GM21576 (cell line): ENCODE measurements around the gene ELMOD3.
"Not testable (repeated sequence)": the region's sequence is repeated elsewhere in the genome, so short reads cannot be mapped to it uniquely, and the experiment has no call there.

Source experiments
- ATAC-seq: cut with Tn5 transposase; IDR thresholded peaks from one replicate; pipeline ENCODE4 v1.9.1; 2021; ENCODE audit warnings: mild to moderate bottlenecking, moderate library complexity; ENCODE audit not compliant: unreplicated experiment

ELMOD3 gene

GRCh38 chr2:85354286-85355072 lies at the start of gene ELMOD3, which contains the start of gene RETSAT:
ELMOD3 (plus strand) TSS chr2:85354769; CDS start chr2:85357199, 2,430 bp downstream.
RETSAT (minus strand) TSS chr2:85354528; CDS start chr2:85354507, 21 bp downstream.
- peak; percentile 98 for ATAC-seq

GRCh38 chr2:85307527-85307897 lies 47.1 kb upstream of the ELMOD3 start:
- no peak for ATAC-seq

DNA sequence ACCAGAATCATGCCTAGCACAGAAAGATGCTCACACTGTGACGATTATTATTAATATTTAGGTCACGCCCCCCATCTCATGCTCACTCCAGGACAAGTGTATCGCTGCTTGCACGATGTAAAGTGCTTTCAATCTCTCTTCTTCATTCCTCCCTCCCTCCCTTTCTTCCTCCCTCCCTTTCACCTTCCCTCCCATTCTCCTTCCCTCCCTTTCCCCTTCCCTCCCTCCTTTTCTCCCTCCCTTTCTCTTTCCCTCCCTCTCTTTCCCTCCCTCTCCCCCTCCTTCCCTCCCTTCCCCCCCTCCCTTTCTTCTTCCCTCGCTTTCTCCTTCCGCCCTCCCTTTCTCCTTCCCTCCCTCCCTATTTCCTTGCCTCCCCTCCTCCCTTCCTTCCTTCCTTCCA lies 46.4 kb upstream of the ELMOD3 start:
- ATAC-seq, result no peak

DNA sequence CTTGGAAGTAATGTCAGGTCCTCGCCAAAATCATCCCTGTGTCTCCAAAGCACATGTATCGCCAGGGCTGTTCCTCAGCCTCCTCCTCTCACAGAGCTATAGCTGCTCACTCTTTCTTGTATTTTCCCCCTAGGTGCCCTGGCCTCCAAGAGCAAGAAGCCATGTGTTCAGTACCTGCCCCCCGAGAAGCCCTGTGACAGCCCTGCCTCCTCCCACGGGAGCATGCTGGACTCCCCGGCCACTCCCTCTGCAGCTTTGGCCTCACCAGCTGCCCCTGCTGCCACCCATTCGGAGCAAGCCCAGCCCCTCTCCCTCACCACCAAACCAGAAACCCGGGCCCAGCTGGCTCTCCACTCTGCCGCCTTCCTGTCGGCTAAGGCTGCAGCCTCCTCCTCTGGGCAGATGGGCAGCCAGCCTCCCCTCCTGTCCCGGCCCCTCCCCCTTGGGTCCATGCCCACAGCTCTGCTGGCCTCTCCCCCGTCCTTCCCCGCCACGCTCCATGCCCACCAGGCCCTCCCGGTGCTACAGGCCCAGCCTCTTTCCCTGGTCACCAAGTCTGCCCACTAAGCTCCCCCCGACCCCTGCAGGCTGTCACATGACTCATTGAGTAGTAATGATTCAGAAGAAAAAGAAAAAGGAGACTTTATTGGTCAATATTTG lies 45.5 kb upstream of the ELMOD3 start:
- ATAC-seq, result no peak

GRCh38 chr2:85309699-85310321 lies 44.8 kb upstream of the ELMOD3 start:
- no peak for ATAC-seq

GRCh38 chr2:85310330-85310729 lies 44.2 kb upstream of the ELMOD3 start:
- peak; percentile 58 for ATAC-seq

GRCh38 chr2:85312404-85312803 lies 42.2 kb upstream of the ELMOD3 start:
- ATAC-seq, result no peak

DNA sequence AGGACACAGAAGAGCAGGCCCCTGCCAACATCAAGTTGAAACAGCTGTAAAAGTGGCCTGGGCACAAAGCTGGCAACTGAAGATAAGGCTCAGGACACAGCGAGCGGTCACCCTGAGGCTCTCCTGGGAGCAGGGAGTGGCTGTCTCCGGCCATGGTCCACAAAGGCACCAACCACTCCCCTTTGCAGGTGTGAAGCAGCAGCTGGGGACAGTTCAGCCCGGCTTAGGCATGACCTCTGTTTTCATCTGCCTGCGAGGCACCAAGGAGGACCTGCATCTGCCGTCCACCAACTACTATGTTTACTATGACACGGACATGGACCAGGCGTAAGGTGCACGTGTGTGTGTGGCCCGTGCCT lies 39.7 kb upstream of the ELMOD3 start:
- no peak for ATAC-seq

GRCh38 chr2:85315921-85316320 lies 38.6 kb upstream of the ELMOD3 start:
- not testable (repeated sequence) for ATAC-seq

DNA sequence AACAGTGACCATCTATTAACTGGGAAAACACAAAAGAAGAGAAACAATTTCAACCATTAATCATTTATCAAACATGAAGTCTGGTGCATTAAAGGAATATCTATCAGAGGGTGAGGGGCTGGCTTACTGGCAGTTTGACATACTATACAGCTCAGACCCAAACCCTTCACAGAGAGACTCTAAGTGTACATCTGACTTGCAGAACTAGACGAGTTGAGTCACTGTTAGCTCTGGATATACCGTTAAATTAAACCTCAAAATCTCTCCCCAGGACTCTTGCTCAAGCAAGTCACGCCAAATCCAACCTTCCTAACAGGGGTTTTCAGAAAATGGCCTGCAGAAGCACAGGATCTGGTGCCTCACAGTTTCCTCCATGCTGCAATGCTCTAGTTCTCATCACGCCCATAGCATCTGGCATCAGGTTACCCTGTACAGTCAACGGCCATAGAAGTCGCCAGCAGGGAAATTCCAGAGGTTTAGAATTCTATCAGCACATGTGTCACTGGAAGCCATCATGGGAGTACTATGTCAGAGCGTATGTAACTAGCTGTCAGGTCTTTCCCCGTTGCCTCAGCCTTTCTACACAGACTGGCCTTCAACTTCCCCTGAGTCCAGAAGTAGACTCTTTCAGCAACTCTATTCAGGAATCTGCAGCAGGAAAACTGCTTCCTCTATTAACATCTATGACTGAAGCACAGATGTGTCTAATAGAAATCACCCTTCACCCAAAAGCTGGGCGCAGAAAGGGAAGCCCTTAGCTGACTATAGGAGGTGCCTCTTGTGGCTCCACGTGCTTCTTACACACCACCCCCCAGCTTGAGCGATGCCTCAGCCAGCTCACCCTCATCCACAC lies 36.1 kb upstream of the ELMOD3 start:
- ATAC-seq, result no peak

DNA sequence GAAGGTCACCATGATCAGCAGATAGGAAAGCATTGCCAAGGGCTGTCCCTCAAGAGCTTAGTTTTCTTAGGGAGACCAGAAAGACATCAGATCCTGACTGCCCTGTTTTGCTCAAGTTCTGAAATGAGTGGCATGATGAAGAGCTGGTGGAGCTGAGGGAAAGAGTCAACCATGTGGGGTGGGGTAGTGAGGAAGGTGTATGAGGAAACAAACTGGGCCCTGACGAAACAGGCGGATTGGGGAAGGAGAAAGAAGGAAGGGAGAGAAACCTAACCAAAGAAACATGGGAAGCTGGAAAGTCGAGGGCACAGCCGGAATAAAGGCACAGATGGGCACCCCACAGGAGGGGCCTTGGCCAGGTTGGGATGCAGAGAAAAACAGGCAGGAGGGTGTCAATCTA lies 34.8 kb upstream of the ELMOD3 start:
- no peak for ATAC-seq

DNA sequence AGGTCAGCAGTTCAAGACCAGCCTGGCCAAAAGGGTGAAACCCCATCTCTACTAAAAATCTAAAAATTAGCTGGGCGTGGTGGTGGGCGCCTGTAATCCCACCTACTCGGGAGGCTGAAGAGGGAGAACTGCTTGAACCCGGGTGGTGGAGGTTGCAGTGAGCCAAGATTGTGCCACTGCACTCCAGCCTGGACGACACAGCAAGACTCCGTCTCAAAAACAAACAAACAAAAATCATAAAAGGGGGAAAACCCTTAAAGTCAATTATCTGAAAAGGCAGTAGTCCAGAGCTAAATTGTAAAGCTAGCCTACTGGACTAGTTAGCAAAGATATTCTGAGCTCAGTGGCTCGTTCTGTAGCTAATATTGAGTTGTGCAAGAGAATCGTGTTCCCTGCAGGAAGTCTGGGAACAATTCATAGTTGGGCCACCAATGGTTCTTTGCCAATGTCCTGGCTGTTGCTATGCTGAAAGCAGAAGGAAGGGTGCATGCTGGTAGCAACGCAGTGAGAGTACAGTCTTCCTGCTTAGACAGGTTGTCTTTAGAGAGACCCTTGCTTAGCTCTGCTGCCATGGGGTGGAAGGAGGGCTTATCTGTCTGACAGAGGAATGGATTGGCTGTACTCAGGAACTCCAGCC lies 31.1 kb upstream of the ELMOD3 start:
- no peak for ATAC-seq

DNA sequence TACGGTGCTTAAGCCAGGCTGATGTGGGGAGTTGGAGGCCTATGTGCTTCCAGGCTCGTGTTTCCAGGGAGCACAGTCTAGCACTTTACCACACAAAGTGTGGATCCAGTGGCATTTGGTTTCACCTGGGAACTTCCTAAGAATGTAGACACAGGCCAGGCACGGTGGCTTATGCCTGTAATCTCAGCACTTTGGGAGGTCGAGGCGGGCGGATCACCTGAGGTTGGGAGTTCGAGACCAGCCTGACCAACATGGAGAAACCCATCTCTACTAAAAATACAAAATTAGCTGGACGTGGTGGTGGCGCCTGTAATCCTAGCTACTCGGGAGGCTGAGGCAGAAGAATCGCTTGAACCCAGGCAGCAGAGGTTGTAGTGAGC lies 30.6 kb upstream of the ELMOD3 start:
- ATAC-seq, result not testable (repeated sequence)

DNA sequence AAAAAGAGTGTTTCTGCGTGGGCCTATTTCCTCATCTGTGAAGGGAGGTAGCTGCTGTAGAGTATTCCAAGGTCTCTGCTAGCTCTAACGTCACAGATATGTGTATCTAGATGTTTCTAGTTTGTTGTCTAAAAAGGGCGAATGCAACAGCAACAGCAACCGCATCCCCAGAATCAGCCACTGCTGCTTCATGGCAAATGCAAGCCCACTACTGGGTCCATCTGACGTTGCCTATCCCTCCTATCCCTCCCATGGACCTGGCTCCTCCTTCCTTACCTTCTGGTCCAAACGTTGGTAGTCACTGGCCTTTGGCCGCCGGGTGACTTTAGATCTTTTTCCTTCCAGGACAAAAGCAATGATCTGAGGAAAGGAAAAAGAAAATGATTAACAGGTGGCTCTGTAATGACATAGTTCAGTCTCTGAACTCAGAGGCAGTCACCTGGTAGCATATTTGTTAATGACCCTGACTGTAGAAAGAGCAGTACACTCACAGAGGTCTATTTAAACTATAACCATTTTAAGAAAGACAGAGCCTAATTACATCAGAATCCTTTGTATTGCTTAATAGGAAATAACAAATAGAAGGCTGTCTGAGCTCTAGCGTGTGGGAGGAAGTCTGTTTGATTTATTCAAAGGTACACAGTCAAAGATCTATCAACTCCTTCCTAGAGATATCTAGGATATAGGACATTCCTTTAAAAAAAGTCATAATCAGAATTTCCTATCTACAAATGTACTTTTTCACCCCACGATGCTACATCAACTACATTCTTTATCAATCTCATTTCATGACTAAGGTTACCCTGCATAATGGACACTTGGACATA lies 29.7 kb upstream of the ELMOD3 start:
- ATAC-seq, result no peak

DNA sequence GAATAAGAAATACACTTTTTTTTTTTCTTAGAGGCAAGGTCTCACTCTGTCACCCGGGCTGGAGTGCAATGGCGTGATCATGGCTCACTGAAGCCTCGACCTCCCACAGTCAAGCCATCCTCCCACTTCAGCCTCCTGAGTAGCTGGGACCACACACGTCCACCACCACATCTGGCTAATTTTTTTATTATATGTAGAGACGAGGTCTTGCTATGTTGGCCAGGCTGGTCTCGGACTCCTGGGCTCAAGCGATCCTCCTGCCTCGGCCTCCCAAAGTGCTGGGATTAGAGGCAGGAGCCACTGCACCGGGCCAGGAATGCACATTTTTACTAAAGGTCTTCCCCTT lies 29.1 kb upstream of the ELMOD3 start:
- no peak for ATAC-seq

DNA sequence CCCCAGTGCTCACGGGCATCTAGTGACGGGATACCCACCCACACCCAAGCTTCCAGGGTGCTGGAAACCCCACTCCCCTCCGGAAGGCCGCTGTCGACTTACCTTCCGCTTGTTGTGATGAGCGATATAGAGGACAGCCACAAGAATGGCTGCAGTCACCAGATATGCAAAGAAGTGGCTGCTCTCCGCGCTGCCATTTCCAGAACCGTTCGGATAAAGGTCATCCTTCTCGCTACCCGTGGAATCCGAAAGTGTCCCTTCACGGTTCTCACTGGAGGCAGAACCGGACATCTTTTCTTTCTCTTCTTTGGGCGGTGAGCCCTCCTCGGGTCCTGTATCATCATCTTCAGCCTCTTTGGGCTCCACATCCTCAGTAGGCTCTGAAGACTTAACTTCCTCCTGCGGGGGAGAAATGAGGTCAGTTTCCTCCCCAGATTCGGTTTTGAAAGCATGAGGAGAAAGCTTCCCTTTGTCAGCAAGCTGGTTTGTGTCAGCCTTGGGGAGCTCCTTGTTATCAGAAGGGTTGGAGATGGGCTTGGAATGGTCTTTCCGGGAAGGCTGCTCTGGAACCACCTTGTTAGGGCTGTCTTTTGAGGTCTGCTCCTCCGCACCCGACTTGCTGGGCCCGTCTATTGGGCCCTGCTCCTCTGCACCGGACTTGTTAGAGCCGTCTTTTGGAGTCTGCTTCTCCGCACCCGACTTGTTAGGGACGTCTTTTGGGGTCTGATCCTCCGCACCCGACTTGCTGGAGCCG lies 28.0 kb upstream of the ELMOD3 start:
- peak; percentile 33 for ATAC-seq

- ATAC-seq, result no peak
Observed at GRCh38 chr2:85327160-85327821, 27.3 kb upstream of the ELMOD3 start.

DNA sequence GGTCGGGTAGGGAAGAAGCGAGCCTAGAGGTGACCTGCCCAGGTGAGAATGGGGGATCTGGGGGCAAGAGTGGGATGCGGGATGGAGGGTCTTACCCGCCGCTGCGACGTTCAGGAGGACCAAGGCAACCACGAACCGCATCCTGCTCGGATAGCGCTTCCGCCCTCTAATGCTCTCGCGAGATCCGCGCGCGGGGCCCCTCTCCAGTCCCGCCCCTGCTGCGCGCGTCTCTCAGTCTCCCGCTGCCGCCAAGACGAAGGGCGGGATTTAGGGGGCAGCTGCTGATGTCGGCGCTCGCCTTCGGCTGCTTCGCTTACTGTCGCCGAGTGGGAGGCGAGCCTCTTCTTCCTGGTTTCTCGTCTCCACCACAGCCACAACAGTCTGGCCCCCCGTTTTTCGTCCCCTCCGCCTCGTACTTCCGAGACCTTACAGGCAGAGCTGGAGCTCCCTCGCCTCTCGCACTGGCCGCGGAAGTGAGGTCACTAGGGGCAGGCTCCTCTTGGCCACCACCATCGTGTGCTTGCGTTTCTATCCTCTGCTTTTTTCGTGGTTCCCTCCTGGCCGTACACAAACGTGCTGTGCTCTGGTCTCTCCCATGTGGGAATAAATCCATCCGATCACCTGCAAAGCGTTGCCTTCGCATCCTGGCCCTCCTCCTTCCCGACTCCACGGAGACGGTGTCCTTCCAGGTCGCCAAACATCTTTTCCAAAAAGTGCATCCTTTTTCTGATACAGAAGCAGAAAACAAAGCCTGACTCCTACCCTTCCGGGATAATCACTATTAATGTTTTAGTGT lies 26.5 kb upstream of the ELMOD3 start, which contains the start of gene TGOLN2:
Gene TGOLN2, minus strand, starts transcription at position 168 of the 796 bp plus-strand sequence. Its CDS starts 27 bp downstream, at position 141.
- ATAC-seq, result peak; percentile 80
